Fibroblast of the aortic adventitia (primary cell): Measurements from ENCODE around the gene PLXND1. TPM values are rescaled to one million over a fixed set of nuclear protein-coding genes. Genes with fewer than 3 reads are reported as not detected.

Experiments
- DNase-seq: peaks from one replicate; pipeline ENCODE4 v3.0.0-alpha.2; 2010; ENCODE audit warnings: low read depth
- H3K4me3 ChIP-seq: 2 replicates; pipeline ENCODE4 v1.5.1; 2011; ENCODE audit warnings: low read depth, mild to moderate bottlenecking, control low read depth, low read length, moderate library complexity
- total RNA-seq: library from RNA; depleted of rRNA; stranded (reverse); fragments of >200 nt; gene quantifications from 2 replicates; pipeline ENCODE4 v1.2.3, GENCODE V29; 2012; ENCODE audit warnings: low replicate concordance
- TF ChIP-seq, protein P1 (sequence below): IDR thresholded peaks from 2 replicates; pipeline ENCODE4 v1.5.1; 2011; ENCODE audit warnings: mild to moderate bottlenecking, low read length, control low read depth, inconsistent platforms; ENCODE audit not compliant: insufficient read depth

The PLXND1 gene
- total RNA-seq, 1 donor: 31.4 TPM

DNA sequence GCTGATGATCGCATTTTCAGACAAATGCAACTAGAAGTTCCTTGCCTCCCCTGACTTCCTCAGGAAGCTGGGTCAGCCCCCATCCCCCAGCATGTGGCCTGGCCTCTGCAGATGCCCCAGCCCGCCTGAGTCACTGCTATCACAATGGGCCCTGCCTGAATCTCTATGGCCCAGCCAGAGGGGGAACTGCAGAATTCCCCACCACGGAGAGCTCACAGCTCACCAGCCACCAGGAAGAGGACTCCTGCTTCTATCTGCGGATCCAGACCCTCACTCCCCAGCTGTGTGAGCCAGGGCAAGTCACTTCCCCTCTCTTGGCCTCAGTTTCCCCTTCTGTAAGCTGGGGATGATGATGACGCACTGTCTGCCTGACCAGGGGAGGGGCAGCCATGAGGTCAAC, 6.9 kb downstream of the PLXND1 start:
- H3K4me3 ChIP-seq: no peak overlapping the region
- DNase-seq: peak; percentile 69
- TF ChIP-seq, protein P1, sequence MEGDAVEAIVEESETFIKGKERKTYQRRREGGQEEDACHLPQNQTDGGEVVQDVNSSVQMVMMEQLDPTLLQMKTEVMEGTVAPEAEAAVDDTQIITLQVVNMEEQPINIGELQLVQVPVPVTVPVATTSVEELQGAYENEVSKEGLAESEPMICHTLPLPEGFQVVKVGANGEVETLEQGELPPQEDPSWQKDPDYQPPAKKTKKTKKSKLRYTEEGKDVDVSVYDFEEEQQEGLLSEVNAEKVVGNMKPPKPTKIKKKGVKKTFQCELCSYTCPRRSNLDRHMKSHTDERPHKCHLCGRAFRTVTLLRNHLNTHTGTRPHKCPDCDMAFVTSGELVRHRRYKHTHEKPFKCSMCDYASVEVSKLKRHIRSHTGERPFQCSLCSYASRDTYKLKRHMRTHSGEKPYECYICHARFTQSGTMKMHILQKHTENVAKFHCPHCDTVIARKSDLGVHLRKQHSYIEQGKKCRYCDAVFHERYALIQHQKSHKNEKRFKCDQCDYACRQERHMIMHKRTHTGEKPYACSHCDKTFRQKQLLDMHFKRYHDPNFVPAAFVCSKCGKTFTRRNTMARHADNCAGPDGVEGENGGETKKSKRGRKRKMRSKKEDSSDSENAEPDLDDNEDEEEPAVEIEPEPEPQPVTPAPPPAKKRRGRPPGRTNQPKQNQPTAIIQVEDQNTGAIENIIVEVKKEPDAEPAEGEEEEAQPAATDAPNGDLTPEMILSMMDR: no peak

DNA sequence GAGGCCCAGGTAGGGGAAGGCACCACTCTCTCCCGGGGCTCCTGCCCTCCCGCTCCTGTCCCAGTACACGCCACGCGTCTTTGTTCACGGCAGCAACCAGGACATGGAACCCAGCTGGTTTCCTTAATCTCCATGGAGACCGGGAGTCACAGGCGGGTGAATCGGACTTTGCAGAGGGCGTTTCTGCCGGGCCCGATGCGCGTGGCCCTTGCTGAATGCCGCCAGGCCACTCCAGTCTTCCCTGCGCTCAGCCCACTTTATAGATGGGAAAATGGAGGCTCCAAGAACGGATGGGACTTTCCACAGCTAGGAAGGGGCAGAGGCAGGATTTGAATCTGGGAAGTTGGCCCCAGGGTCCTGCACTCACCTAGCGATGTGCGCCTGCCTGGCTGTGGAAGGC, 7.4 kb downstream of the PLXND1 start:
- DNase-seq: no peak
- H3K4me3 ChIP-seq: no peak overlapping the region
- TF ChIP-seq, protein P1: no peak

DNA sequence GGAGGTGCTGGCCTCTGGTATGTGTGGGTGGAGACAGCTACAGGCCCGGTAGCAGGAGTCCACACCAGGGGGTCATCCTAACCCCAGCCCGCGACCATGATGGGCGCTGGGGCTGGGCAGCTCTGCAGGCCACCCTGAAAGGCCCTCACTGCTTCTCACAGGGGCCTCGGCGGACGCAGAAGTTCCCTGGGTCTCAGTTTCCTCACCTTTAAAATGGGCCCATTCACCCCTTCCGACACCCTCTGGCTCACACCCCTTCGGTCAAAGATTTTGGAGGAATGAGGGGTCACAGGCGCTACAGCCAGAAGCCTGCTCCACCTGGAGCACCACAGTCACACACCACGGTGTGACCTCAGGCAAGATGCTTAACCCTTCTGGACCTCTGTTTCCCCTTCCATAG, 8.0 kb downstream of the PLXND1 start:
- DNase-seq: no peak
- TF ChIP-seq, protein P1: no peak
- H3K4me3 ChIP-seq: no peak overlapping the region

DNA sequence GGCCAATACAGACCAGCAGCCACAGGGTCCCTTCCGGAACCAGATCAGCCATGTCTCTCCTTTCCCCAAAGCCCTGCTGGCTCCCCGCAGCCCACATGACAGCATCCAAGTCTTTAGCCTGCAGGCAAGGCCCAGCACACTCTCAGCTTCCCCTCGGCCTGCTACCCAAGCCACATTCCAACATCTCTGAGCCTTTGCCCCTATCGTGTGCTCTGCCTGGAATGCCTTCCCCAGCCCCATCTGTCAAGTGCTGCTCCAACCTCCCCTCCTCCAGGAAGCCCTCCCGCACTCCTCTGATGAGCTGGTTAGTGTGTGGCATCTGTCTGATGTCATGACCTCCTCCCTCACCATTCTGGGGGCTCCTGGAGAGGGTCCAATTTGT, 8.5 kb downstream of the PLXND1 start:
- peak; percentile 47 for DNase-seq
- no peak overlapping the region for H3K4me3 ChIP-seq
- TF ChIP-seq, protein P1: no peak

DNA sequence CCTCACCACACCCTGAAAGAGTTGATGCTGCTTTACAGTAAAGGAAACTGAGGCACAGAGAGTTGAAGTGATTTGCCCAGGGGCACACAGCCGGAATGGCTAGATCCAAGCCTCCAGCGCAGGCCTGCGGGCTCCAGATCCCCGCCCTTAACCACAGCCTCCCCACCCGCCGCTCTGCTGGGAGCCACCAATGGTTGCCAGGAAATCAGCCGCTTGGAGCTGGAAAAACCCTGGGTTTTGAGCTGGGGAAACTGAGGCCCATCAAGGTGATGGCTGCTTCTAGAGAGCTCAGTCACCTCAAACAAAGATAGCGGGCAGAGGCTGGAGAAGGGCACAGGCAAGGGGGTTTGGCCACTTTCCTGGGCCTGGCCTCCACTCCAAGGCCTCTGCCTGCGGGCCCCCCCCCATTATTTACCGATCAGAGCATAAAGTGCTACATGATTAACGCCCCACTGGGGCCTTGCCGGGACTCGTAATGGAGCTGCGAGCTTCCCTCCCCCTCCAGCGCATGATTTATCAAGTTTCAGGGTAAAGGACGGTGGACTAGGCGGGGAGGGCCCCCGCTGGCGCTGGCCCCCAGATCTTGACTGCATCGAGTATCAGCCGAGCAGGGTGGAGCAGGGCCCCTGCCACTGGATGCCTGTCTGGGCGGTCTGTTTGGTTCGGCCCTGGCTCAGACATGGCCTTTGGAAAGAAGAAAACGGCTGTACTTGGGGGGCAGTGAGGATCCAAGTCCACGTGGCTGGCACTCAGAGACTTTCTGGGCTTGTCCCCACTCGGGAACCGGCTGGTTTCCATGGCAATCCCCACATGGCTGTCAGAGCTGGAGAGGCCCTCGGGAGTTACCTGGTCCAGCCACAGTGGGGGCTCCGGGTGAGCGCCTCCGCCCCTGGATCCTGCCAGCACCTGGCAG, 9.1 kb downstream of the PLXND1 start:
- peak overlapping the region; percentile 42 for H3K4me3 ChIP-seq
- peak; percentile 60 for DNase-seq

DNA sequence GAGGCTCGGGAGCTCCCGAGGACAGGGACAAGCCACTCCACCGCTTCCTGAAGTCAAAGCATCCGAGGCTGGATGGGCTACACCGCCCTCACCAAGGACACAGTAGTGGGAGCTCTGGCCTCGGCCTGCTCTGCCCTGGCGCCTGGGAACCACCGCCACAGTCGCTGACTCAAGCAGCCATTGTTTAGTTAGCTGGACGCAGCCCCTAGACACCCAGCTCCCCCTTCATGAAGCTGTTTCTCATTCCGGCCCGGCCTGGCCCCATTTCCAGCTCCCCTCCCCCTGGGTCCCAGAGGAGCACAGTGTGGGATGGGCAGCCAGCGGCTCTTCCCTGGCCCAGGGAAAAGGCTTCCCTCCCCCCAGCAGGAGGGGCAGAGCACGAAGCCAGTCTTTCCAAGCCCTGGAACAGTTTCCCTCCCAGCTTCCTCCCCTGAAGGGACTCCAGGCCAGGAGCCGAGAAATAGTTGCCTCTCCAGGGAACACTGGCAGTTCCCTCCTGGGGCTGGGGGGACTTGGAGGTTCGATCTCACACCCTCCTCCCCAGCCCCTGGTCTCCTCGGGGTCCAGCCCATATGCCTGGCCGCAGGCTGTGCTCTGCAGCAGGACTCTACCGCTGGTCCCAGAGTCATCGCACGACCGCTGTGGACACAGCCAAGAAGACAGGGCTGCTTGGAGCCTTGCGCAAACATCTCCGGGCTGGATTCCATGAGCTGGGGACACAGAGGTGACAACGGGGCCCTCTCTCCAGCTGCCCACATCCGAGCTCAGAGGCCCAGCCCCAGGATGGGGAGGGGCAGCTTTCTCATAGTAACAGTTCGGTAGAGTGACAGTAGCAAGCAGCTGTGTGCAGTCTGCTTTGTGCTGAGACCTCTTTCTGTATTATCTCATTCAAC, 10.0 kb downstream of the PLXND1 start:
- TF ChIP-seq, protein P1: peak; percentile 10
- DNase-seq: peak; percentile 97
- peak overlapping the region; percentile 42 for H3K4me3 ChIP-seq

More for the DNA sequence above, 9.1 kb downstream of the PLXND1 start:
- TF ChIP-seq, protein P1: no peak
